HCT116 (cell line): ENCODE data around the gene TCF7L2.

Experiments used
- EGR1 ChIP-seq: IDR thresholded peaks from 2 replicates; pipeline ENCODE4 v1.6.1; 2012; ENCODE audit warnings: low read depth
- EZH2 ChIP-seq: fragments of 200-600 bp; sonication (generic); IDR thresholded peaks from 2 replicates; pipeline ENCODE4 v1.6.1; 2017; ENCODE audit warnings: antibody characterized with exemption, mixed run types
- EZH2phosphoT487 ChIP-seq: fragments of 200-600 bp; IDR thresholded peaks from 2 replicates; pipeline ENCODE4 v1.6.1; 2018; ENCODE audit warnings: antibody characterized with exemption, borderline replicate concordance
- JUND ChIP-seq: IDR thresholded peaks from 2 replicates; pipeline ENCODE4 v1.6.1; 2012
- POLR2A ChIP-seq: IDR thresholded peaks from 2 replicates; pipeline ENCODE4 v1.7.0; 2011; ENCODE audit warnings: borderline replicate concordance; ENCODE audit not compliant: insufficient read depth, insufficient read length; ENCODE audit errors: extremely low read depth
- POLR2AphosphoS5 ChIP-seq: IDR thresholded peaks from 2 replicates; pipeline ENCODE4 v1.6.1; 2011; ENCODE audit warnings: mild to moderate bottlenecking, low read depth, low read length, moderate library complexity
- SRF ChIP-seq: IDR thresholded peaks from 2 replicates; pipeline ENCODE4 v1.6.1; 2012; ENCODE audit warnings: low read depth
- TCF7L2 ChIP-seq: IDR thresholded peaks from 2 replicates; pipeline ENCODE4 v1.7.0; 2011; ENCODE audit warnings: borderline replicate concordance, inconsistent platforms; ENCODE audit not compliant: insufficient read depth, insufficient read length; ENCODE audit errors: extremely low read depth
- ZNF274 ChIP-seq: fragments of 200-500 bp; sonication (Bioruptor generic); IDR thresholded peaks from 2 replicates; pipeline ENCODE4 v1.6.1; 2014; ENCODE audit warnings: mild to moderate bottlenecking, low read depth, low read length, inconsistent platforms
- TF ChIP-seq, protein P1 (sequence below), 3 experiments: fragments of 200-600 bp in 1 of 3; sonication (generic) in 1 of 3; IDR thresholded peaks in 2 of 3; conservative IDR thresholded peaks in 1 of 3; 2 replicates each; pipeline ENCODE4 v1.5.1; 2012 to 2017; ENCODE audit warnings: low read depth in 2 of 3, low read length in 2 of 3, antibody characterized with exemption in 1 of 3, borderline replicate concordance in 1 of 3, control low read depth in 1 of 3, mild to moderate bottlenecking in 1 of 3, mixed read lengths in 1 of 3, mixed run types in 1 of 3, moderate library complexity in 1 of 3; ENCODE audit not compliant: insufficient read depth in 1 of 3
- TF ChIP-seq, protein P2 (sequence below): IDR thresholded peaks from 2 replicates; pipeline ENCODE4 v1.6.1; 2012
- TF ChIP-seq, protein P3 (sequence below): IDR thresholded peaks from 2 replicates; pipeline ENCODE4 v1.6.1; 2012; ENCODE audit warnings: low read depth
- TF ChIP-seq, protein P4 (sequence below): IDR thresholded peaks from 2 replicates; pipeline ENCODE4 v1.6.1; 2011; ENCODE audit warnings: mild to moderate bottlenecking, low read length, moderate library complexity; ENCODE audit not compliant: insufficient replicate concordance; ENCODE audit errors: extremely low read depth
- TF ChIP-seq, protein P5 (sequence below): IDR thresholded peaks from 2 replicates; pipeline ENCODE4 v1.6.1; 2012

DNA sequence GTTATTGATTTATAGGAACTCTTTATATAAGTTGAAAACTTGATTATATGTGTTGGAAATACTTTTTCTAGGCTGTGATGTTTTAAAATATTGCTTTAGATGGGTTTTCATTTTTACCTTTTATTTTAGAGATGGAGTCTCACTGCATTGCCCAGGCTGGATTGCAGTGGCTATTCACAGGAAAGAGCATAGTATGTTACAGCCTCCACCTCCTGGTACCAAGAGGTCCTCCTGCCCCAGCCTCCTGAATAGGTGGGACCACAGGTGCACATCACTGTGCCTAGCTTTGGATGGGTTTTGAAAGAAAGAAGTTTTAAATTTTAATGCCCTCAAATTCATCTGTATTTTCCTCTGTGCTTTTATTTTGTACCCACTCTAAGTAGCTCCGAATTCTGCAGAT lies 105.4 kb downstream of the TCF7L2 start:
- TF ChIP-seq, protein P1, sequence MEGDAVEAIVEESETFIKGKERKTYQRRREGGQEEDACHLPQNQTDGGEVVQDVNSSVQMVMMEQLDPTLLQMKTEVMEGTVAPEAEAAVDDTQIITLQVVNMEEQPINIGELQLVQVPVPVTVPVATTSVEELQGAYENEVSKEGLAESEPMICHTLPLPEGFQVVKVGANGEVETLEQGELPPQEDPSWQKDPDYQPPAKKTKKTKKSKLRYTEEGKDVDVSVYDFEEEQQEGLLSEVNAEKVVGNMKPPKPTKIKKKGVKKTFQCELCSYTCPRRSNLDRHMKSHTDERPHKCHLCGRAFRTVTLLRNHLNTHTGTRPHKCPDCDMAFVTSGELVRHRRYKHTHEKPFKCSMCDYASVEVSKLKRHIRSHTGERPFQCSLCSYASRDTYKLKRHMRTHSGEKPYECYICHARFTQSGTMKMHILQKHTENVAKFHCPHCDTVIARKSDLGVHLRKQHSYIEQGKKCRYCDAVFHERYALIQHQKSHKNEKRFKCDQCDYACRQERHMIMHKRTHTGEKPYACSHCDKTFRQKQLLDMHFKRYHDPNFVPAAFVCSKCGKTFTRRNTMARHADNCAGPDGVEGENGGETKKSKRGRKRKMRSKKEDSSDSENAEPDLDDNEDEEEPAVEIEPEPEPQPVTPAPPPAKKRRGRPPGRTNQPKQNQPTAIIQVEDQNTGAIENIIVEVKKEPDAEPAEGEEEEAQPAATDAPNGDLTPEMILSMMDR (IDR thresholded peaks at IDR 0.05 in 2 of 3, conservative IDR thresholded peaks at IDR 0.05 in 1 of 3; ENCODE audit: borderline replicate concordance in 1 of 3, insufficient read depth in 1 of 3, low read depth in 2 of 3, low read length in 2 of 3), result no peak
- TF ChIP-seq, protein P2, sequence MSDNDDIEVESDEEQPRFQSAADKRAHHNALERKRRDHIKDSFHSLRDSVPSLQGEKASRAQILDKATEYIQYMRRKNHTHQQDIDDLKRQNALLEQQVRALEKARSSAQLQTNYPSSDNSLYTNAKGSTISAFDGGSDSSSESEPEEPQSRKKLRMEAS, result no peak
- TF ChIP-seq EGR1 (no peak), TCF7L2 (no peak), POLR2AphosphoS5 (no peak), EZH2phosphoT487 (no peak), POLR2A (no peak), EZH2 (no peak), JUND (no peak), ZNF274 (no peak), SRF (no peak)
- TF ChIP-seq, protein P3, sequence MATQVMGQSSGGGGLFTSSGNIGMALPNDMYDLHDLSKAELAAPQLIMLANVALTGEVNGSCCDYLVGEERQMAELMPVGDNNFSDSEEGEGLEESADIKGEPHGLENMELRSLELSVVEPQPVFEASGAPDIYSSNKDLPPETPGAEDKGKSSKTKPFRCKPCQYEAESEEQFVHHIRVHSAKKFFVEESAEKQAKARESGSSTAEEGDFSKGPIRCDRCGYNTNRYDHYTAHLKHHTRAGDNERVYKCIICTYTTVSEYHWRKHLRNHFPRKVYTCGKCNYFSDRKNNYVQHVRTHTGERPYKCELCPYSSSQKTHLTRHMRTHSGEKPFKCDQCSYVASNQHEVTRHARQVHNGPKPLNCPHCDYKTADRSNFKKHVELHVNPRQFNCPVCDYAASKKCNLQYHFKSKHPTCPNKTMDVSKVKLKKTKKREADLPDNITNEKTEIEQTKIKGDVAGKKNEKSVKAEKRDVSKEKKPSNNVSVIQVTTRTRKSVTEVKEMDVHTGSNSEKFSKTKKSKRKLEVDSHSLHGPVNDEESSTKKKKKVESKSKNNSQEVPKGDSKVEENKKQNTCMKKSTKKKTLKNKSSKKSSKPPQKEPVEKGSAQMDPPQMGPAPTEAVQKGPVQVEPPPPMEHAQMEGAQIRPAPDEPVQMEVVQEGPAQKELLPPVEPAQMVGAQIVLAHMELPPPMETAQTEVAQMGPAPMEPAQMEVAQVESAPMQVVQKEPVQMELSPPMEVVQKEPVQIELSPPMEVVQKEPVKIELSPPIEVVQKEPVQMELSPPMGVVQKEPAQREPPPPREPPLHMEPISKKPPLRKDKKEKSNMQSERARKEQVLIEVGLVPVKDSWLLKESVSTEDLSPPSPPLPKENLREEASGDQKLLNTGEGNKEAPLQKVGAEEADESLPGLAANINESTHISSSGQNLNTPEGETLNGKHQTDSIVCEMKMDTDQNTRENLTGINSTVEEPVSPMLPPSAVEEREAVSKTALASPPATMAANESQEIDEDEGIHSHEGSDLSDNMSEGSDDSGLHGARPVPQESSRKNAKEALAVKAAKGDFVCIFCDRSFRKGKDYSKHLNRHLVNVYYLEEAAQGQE, result no peak
- TF ChIP-seq, protein P4, sequence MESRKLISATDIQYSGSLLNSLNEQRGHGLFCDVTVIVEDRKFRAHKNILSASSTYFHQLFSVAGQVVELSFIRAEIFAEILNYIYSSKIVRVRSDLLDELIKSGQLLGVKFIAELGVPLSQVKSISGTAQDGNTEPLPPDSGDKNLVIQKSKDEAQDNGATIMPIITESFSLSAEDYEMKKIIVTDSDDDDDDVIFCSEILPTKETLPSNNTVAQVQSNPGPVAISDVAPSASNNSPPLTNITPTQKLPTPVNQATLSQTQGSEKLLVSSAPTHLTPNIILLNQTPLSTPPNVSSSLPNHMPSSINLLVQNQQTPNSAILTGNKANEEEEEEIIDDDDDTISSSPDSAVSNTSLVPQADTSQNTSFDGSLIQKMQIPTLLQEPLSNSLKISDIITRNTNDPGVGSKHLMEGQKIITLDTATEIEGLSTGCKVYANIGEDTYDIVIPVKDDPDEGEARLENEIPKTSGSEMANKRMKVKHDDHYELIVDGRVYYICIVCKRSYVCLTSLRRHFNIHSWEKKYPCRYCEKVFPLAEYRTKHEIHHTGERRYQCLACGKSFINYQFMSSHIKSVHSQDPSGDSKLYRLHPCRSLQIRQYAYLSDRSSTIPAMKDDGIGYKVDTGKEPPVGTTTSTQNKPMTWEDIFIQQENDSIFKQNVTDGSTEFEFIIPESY, result no peak
- TF ChIP-seq, protein P5, sequence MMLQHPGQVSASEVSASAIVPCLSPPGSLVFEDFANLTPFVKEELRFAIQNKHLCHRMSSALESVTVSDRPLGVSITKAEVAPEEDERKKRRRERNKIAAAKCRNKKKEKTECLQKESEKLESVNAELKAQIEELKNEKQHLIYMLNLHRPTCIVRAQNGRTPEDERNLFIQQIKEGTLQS, result no peak
